PC-3 (cell line): Measurements from ENCODE around the gene TMEM37.

Source experiments
- EZH2 ChIP-seq: fragments of 300-600 bp; sonication (generic); IDR thresholded peaks from one replicate; pipeline ENCODE4 v1.6.1; 2017; ENCODE audit warnings: antibody characterized with exemption, mild to moderate bottlenecking, low read length; ENCODE audit not compliant: unreplicated experiment
- EZH2phosphoT487 ChIP-seq: fragments of 300-600 bp; sonication (generic); IDR thresholded peaks from 2 replicates; pipeline ENCODE4 v1.6.1; 2018; ENCODE audit warnings: mild to moderate bottlenecking, antibody characterized with exemption, low read length, borderline replicate concordance
- TF ChIP-seq, protein P1 (sequence below): fragments of 300-600 bp; sonication (generic); conservative IDR thresholded peaks from 2 replicates; pipeline ENCODE4 v1.5.1; 2017; ENCODE audit warnings: antibody characterized with exemption, low read depth, mild to moderate bottlenecking, low read length

DNA sequence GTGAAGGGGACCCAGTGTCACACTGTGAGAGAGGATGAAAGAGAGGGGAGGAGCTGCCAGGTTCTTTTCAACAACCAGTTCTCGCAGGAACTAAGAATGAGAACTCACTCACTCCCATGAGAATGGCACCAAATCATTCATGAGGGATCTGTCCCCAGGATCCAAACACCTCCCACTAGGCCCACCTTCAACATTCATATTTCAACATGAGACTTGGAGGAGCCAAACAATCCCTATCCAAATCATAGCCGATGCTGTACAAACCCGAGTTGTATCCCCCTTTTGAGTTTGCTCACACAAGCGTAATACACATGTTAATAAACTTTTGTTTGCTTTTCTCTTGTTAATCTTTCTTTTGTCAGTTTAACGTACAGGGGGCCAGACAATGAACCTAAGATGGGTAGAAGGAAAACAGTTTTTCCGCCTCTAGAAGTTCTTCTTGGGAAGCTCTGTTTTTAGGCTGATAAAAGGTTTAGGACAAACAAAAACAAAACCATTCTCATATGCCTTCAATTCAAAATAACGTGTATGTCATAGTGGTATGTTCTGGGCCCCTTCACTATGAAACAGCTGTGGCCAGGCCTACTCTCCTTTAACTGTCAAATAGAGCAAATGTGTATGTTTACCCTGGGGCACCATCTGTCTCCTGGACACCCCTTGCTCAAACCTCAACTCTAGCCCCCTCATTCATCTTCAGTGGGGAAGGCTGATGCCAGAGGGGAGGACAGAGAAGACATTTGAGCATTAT is 9.1 kb upstream of the TMEM37 start:
- TF ChIP-seq, protein P1, sequence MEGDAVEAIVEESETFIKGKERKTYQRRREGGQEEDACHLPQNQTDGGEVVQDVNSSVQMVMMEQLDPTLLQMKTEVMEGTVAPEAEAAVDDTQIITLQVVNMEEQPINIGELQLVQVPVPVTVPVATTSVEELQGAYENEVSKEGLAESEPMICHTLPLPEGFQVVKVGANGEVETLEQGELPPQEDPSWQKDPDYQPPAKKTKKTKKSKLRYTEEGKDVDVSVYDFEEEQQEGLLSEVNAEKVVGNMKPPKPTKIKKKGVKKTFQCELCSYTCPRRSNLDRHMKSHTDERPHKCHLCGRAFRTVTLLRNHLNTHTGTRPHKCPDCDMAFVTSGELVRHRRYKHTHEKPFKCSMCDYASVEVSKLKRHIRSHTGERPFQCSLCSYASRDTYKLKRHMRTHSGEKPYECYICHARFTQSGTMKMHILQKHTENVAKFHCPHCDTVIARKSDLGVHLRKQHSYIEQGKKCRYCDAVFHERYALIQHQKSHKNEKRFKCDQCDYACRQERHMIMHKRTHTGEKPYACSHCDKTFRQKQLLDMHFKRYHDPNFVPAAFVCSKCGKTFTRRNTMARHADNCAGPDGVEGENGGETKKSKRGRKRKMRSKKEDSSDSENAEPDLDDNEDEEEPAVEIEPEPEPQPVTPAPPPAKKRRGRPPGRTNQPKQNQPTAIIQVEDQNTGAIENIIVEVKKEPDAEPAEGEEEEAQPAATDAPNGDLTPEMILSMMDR = no peak
- TF ChIP-seq EZH2 (no peak), EZH2phosphoT487 (no peak)
